ENCODE results near the gene CMPK2.

Gene CMPK2

GRCh38 chr2:6881516-6881915 is 15.8 kb upstream of the CMPK2 start:
- no peak for TF ChIP-seq CTCF (IDR thresholded peaks at IDR 0.05; ENCODE audit: control extremely low read depth, extremely low read depth, low read depth, missing control alignments)

GRCh38 chr2:6881046-6881445 is 15.3 kb upstream of the CMPK2 start:
- CTCF ChIA-PET: interaction anchor here (1.1 kb wide), 1 partner anchor 36 kb away, joined by 3 read pairs; no protein-coding TSS in a partner anchor

More at GRCh38 chr2:6881516-6881915, 15.8 kb upstream of the CMPK2 start:
- ChIA-PET POLR2A (no interaction called here), CTCF (no interaction called here)
- no peak for DNase-seq (ENCODE audit: extremely low spot score)

GRCh38 chr2:6880200-6880733 is 14.6 kb upstream of the CMPK2 start:
- DNase-seq (ENCODE audit: extremely low spot score): no peak
- ChIA-PET CTCF (interaction anchor here (1.1 kb wide), 1 partner anchor 36 kb away, joined by 3 read pairs; no protein-coding TSS in a partner anchor), POLR2A (no interaction called here)
- no peak for TF ChIP-seq CTCF (IDR thresholded peaks at IDR 0.05; ENCODE audit: control extremely low read depth, extremely low read depth, low read depth, missing control alignments)

More at GRCh38 chr2:6881046-6881445, 15.3 kb upstream of the CMPK2 start:
- no peak for DNase-seq (ENCODE audit: extremely low spot score)
- TF ChIP-seq CTCF (IDR thresholded peaks at IDR 0.05; ENCODE audit: control extremely low read depth, extremely low read depth, low read depth, missing control alignments): no peak
- POLR2A ChIA-PET: no interaction called here

GRCh38 chr2:6879011-6879410 is 13.3 kb upstream of the CMPK2 start:
- no peak for DNase-seq (ENCODE audit: extremely low spot score)
- CTCF ChIA-PET: interaction anchor here (0.7 kb wide), 1 partner anchor 10 kb away, joined by 3 read pairs; no protein-coding TSS in a partner anchor
- TF ChIP-seq CTCF (IDR thresholded peaks at IDR 0.05; ENCODE audit: control extremely low read depth, extremely low read depth, low read depth, missing control alignments): no peak
- POLR2A ChIA-PET: no interaction called here

- no peak for TF ChIP-seq CTCF (IDR thresholded peaks at IDR 0.05; ENCODE audit: control extremely low read depth, extremely low read depth, low read depth, missing control alignments)
- DNase-seq (ENCODE audit: extremely low spot score): no peak
- ChIA-PET CTCF (interaction anchor here (0.7 to 1.2 kb wide), 2 partner anchors 9 to 53 kb away, joined by 3 read pairs; no protein-coding TSS in a partner anchor), POLR2A (no interaction called here)
These were observed 12.8 kb upstream of the CMPK2 start for GRCh38 chr2:6878549-6878948.

DNA sequence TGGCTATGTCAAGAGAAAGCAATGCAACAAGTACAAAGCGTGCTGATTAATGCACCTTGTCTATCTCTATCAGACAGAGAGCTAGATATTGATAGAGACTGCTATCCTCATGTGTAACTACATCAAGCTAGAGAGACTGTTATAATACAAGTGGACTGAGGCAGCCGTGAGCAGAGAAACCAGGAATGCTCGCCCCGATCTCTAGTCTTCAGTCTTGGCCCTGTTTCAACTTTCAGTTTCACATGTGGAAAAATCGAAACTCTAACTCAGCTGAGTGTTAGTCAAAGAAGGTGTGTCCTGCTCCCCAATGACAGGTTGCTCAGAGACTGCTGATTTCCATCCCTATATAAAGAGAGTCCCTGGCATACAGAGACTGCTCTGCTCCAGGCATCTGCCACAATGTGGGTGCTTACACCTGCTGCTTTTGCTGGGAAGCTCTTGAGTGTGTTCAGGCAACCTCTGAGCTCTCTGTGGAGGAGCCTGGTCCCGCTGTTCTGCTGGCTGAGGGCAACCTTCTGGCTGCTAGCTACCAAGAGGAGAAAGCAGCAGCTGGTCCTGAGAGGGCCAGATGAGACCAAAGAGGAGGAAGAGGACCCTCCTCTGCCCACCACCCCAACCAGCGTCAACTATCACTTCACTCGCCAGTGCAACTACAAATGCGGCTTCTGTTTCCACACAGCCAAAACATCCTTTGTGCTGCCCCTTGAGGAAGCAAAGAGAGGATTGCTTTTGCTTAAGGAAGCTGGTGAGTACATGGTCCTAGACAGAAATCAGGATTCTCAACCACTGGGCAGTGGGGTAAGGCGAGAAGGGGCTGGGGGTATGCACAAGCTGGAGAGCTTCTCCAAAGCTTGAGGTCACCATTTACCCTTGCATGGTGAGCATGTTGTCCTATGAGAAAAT is 11.9 kb upstream of the CMPK2 start, which contains the start of gene RSAD2:
RSAD2 (plus strand) TSS at position 376 of the 903 bp plus-strand sequence; CDS start at position 400, 24 bp downstream.
- DNase-seq (ENCODE audit: extremely low spot score): peak; percentile 19

More for the DNA sequence above, 11.9 kb upstream of the CMPK2 start, which contains the start of gene RSAD2:
- POLR2A ChIA-PET: no interaction called here
- TF ChIP-seq CTCF (IDR thresholded peaks at IDR 0.05; ENCODE audit: control extremely low read depth, extremely low read depth, low read depth, missing control alignments): no peak
- CTCF ChIA-PET: interaction anchor here (0.7 to 2.2 kb wide), 8 partner anchors 8 to 207 kb away, joined by 3 to 8 read pairs (median 3); no protein-coding TSS in a partner anchor
